ENCODE measurements around the gene SH2B2.
"Not testable (repeated sequence)": the region's sequence is repeated elsewhere in the genome, so short reads cannot be mapped to it uniquely, and the experiment has no call there.

- not testable (repeated sequence) for TF ChIP-seq CTCF, POLR2A (IDR thresholded peaks at IDR 0.05)
Measured at GRCh38 chr7:102365390-102365789, 78.7 kb downstream of the SH2B2 start.

Data from lower leg skin (tissue), 3 donors.